Ramos (cell line): ENCODE measurements around the gene CER1.
"Not testable (repeated sequence)": the region's sequence is repeated elsewhere in the genome, so short reads cannot be mapped to it uniquely, and the experiment has no call there.

Source experiments
- in situ Hi-C: fragments of 300-500 bp; cut with MboI; formaldehyde crosslinking; loops from one replicate; pipeline ENCODE4 v1.14.3; 2022; ENCODE audit warnings: low sequenced_read_pairs; ENCODE audit not compliant: unreplicated experiment

The CER1 gene

DNA sequence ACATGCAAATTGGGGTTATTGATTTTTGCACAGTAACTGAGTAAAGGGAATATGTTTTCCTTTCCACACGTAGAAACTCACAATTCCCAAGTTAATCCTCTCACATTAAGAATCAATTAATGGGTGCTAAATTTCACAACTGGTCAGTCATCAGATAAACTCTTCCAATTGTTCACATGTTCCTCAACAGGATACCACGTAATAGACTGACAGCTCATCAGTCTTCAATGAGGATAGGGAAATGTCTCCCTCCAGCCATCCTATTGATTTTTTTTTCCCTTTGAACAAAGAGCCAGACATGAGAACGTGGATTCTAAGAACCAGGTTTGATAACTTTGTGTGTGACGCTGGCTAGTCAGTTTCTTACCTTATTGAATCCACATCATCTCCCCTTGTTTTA is 768 bp upstream of the CER1 start:
- in situ Hi-C loops: no loop called here

DNA sequence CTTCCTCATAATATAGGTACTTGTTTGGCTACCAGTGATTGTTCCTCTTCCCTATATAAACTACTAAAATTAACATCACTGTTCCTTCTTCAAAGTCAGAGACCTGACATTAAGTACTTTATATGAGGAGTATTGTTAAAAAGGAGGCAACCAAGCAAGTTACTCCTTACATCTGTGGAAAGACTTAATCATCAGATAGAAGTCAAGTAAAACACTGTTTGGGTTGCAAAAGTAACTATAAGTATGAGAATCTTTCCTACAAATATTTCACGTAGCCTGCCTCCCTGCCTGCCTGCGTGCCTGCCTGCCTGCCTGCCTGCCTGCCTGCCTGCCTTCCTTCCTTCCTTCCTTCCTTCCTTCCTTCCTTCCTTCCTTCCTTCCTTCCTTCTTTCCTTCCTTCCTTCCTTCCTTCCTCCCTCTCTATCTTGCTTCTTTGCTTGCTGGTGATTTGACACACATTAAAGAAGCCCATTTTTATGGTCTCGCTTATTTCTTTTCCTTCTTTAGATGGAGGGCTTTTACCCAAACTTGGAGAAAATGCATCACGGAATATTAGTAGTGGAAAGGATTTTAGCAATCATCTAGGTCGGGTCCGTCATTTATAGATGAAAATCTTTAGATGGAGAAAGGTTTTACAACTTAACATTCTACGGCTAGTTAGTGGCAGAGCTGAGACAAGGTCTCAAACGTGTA is 3.2 kb downstream of the CER1 start:
- in situ Hi-C loops: no loop called here

DNA sequence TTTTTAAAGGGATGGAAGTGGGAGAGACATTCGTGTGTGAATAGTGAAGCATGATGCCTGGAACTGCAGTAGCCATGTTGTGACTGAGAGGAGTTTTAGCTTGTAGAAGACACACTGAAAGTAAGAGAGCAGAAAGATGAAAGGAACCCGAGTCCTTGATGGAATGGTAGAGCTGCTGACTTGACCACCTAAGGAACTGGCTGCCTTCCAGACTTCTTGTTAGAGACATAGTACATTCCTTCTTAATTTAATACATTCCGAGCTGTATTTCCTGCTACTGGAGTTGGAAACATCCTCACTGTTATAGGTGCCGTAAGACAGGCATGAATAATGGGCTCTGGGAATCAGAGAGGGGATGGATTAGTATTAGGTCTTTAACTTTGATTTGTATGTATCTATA is 7.4 kb downstream of the CER1 start:
- in situ Hi-C loops: no loop called here

DNA sequence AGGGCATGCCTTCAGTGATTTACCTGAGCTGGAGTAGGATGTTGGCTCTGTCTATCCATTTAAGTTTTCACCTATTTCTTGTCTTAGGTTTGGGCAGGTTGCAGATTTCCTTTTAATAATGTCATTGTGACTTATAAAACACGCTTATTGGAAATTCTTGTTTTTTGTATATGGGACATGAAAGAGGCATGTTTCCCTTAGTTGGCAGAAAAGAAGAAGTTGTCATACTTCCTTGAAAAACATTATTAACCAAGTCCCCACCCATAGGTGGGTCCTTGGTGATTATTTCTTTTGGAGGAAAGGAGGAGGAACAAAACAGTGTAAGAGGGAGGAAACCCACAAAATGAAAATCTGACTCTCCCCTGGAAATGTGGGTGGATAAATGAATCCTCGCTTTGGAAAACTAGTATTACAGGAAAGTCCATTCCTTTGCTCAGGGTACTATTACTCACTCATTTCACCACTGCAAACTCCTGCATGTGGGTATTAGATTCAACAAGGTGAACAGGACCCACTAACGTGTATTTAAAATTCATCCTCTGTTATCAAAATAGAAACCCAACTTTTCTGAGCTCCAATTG is 9.3 kb downstream of the CER1 start:
- in situ Hi-C loops: no loop called here

DNA sequence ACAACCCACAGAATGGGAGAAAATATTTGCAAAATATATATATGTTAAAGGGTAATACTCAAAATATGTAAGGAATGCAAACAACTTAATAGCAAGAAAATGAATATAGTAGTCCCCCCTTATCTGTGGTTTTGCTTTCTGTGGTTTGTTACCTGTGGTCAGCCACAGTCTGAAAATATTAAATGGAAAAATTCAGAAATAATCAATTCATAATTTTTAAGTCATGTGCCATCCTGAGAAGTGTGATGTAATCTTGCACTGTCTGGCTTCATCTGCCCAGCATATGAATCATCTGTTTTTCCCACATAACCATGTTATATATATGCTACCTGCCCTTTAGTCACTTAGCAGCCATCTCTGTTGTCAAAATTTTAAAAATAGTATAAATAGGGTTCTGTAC is 11.7 kb downstream of the CER1 start:
- in situ Hi-C loops: no loop called here

DNA sequence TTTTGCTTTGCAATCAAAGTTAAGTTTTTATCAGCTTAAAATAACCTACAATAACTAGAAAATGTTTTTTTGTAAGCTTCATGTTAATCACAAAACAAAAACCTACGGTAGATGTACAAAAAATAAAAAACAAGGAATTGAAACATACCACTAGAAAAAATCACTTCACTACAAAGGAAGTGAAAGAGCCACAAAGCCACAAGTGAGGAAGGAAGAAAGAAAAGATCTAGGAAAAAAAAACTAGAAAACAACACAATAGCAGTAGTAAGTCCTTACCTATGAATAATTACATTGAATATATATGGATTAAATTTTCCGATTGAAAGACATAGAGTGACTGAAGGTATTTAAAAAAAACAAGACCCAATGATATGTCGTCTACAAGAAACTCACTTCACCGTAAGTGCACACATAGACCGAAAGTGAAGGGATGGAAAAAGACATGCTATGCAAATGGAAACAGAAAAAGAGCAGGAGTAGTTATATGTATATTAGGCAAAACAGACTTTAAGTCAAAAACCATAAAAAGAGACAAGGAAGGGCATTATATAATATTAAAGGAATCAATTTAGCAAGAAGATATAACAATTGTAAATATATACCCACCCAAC is 15.9 kb downstream of the CER1 start:
- in situ Hi-C loops: no loop called here

DNA sequence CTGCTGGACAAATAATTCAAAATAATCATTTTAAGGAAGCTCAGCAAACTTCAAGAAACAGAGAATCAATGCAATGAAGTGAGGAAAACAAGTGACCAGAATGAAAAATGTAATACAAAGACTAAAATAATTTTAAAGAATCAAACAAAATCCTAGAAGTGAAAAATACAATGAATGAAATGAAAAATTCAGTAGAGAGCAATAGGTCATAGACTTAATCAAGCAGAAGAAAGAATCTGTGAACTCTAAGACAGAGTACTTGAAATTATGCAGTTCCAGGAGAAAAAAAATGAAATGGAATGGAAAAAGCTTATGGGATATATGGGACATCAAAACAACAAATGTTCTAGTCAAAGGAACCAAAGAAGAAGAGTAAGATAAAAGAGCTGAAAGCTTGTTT is 17.5 kb downstream of the CER1 start:
- in situ Hi-C loops: no loop called here

DNA sequence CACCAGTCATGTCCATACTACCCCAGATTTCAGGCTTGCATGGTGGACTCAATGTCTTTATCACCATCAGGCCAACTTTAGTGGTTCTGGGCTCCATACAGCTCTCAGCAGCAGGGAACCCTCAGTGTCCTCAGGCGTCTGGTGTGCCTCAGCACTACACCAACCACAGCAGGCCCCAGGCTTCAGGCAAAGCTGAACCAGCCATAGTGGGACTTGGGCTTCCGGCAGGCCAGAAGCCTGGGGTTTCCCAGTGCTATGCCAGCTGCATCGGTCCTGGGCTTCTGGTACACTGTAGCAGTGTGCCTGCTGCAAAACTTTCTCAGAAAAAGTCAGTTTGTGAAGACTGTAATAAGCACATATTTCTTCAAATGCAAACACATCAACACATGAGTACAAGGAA is 18.3 kb downstream of the CER1 start:
- in situ Hi-C loops: no loop called here

DNA sequence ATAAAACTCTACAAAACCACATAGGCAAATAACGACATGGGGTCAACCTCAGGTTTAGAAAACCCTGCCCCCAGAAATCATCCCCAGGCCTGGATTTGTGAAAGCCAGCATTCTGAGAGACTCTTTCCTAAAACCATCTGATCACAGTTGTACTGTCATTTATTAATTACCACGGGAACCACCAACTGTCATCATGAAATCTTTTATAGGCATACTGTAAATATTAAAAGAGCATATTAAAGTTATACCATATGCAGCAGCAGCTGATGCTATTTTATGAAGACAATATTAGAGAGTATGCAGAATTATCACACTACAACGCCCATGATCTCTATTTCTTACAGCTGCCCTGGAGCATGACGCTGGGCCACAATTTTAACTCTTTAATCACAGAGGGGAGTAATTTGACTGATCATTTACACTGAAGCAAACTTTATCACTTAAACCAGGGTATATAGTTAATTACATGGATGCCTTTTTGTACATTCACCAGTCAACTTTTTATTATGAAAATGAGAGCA is 20.3 kb downstream of the CER1 start:
- in situ Hi-C loops: no loop called here

DNA sequence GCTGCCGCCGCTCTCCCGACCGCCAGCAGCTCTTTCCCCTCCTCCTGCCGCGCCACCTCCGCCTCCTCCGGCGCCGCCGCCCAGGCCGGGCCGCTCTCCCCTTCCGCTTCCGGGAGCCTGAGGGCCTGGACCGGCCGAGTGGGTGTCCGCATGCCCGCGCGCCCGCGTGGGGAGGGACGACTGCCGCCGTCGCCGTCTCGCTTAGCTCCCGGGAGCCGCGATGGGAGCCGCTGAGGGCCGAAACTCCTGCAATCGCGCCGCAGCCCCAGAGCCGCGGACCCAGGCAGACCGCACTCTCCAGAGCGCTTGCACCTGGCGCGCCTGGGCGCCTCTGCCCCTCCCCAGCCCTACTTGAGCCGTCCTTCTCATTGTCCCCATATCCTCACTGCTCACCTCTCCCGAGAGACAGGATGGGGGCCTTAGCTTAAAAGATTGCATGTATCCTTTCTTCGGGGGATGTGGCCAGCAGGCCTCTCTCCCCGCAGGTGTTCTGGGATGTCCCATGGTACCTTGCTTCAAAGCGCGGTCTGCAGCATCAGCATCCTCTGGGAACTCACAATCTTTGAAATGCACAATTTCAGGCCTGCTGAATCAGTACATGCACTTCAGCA is 29.2 kb downstream of the CER1 start, which contains the start of gene ZDHHC21:
Gene ZDHHC21 (minus strand): TSS at position 182 of the 611 bp plus-strand sequence. CDS start 19,092 bp downstream, outside the sequence.
- in situ Hi-C loops: no loop called here

DNA sequence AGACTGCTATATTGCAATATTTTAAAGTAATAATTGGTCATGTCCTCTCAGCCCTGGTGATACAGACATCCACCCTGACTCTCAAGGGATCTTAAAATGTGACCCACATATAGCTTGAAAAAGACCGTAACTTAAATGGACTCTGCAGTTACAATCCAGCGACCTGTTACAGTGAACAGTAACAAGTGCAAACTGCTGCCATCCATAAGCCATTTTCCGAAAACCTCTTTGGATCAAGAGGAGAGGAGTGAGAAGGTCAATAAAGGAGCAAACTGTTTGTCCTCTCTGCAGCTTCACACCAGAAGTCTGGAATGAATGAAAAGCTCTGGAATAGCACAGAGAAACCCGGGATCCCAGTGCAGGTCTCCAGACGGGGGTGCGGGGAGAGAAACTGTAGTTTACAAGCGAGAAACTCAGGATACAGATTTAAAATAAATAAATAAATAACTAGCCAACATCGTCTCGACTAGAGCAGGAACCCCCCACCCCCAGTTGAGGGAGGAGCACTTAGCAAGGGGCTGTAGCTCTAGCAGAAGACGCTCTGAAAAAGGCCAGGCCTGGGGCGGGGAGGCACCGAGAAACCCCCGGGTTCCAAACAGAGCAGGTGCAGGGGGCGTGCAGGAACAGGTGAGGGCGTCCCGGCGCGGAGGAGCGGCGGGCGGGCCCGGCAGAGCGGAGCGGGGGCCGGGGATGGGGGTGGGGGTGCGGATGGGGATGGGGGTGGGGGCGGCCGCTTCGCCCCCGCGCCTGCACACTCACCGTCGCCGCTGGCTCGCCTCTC is 29.9 kb downstream of the CER1 start:
- in situ Hi-C loops: no loop called here

DNA sequence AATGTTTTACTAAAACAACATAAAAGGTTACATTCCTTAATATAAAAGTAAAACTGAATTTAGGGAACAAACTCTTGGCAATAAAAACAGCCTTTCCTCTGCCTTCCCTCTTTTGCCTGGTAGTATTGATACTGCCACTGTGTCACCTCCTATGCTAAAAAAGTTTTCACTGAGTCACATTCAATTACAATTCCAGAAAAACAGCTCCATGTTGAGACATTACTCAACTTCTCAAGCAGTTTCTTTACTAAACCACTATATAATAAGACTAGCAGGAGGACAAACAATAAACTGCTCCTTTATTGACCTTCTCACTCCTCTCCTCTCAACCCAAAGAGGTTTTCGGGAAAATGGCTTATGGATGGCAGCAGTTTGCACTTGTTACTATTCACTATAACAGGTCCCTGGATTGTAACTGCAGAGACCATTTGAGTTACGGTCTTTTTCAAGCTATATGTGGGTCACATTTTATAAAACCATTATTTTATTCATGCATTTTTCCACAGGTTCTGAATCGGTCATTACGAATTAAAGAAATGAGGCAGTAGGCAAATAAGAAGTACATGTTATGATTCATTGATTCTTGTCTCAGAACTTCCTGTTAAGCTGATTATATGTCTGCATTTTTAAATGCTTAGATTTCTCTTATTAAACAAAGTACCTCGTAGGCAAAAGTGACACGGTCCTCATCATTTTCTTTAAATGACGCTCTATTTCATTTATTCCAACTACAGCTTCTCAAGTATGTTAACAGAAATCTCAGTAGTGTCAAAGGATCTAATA is 31.4 kb downstream of the CER1 start:
- in situ Hi-C loops: no loop called here

DNA sequence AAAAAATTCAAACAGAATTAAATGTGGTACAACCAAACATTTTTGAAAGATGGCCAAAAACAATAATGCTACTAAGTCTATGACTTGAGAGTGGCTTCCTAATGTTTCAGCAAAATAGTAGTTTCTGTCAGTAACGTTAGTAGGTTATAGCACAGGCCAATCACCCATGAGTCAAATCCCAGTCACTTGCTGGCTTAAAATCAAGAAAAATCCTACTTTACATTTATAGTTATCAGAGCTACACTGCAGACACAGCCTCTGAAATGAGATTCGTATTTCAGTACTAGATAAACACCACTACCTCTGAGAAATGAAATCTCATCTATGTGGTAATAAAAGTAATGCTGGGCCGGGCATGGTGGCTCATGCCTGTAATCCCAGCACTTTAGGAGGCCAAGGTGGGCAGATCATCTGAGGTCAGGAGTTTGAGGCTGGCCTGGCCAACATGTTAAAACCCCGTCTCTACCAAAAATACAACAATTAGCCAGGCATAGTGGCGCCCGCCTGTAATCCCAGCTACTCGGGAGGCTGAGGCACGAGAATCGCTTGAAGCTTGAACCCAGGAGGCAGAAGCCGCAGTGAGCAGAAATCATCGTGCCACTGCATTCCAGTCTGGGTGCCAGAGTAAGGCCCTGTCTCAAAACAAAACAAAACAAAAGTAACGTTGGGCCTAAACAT is 35.4 kb downstream of the CER1 start:
- in situ Hi-C loops: no loop called here

DNA sequence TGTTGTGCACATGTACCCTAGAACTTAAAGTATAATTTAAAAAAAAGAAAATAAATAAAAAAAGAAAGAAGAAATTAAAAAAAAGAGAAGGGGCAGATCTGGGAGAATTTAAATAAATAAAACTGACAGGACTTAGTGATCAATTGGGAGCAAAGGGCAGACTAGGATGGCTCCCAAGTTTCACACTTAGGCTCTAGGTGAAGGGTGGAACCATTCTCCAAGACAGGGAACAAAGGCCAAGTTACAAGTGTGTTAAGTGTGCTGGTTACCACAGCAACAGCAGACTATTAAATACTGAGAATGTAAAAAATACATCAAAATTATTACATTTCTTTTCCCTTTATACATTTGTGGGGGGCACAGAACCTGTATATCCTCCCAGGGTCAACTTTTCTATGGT is 36.4 kb downstream of the CER1 start:
- in situ Hi-C loops: no loop called here

DNA sequence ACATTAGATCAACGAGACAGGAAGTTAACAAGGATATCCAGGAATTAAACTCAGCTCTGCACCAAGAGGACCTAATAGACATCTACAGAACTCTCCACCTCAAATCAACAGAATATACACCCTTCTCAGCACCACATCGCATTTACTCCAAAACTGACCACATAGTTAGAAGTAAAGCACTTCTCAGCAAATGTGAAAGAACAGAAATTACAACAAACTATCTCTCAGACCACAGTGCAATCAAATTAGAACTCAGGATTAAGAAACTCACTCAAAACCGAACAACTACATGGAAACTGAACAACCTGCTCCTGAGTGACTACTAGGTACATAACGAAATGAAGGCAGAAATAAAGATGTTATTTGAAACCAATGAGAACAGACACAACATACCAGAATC is 39.9 kb downstream of the CER1 start:
- in situ Hi-C loops: not testable (repeated sequence)

DNA sequence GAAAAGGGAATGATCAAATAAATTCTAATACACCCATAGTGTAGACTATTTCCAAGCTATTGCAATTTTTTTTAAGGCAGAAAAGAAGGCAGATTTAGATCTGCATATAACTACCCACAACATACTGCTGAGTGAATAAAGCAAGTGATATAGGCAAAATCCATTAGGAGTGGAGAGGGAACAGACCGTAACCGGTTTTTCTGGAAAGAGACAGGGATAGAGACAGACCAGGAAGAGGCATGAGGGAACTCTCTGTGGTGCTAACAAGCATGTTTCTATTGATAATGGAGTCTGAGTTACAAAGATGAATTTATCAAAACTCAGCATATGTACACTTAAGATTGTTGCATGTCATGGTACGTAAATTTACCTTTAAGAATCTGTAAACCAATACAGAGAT is 43.8 kb downstream of the CER1 start:
- in situ Hi-C loops: no loop called here

DNA sequence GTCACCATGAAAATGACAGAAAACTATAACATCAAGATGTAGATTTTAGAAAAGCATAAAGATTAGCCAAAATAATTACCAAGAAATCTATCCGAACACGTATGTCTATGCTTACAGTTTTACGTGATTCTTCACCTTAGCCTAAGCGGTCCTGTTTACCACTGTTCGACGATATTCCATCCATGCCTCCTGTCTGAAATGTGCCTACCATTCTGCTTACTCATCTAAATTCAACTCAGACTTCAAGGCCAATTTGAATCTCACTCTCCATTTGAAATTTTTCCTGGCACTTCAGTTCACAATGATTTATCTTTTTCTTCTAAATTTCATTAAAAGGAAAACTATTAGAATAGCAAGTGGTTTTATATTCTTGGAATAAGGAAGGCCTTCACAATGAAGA is 44.7 kb downstream of the CER1 start:
- in situ Hi-C loops: no loop called here

DNA sequence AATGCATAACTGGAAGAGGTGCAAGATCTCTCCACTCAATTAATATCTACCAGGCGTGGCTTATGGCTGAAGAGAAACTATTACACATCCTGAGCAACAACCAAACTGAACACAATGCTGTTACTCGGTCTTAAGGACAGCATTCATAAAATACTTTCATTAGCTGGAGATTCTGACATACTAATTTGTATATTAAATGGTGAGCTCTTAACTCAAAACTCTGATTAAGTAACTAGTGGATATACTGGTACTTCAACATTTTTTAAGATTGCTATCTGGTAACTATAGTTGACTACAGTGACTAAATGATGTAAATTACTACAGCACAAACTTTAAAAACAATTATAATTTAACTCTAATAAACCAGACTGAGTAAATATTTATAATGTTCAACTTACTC is 45.1 kb downstream of the CER1 start:
- in situ Hi-C loops: no loop called here

DNA sequence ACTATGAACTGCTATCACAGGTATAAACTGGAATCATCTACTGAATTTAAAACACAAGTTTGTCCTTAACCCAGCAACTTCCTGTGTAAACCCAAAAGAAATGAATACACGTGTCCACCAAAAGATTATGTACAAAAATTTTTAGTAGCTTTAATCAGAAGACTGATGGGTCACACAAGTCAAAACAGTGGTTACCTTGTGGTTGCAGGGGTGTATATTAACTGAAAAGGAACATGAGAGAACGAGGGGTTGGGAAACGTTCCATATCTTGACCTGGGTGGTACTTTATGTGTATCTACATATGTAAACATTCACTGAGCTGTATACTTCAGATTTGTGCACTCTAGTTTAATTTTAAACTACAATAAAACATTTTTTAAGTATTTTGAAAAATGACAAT is 47.9 kb downstream of the CER1 start:
- in situ Hi-C loops: no loop called here
